H1 (cell line): Measurements from ENCODE around the gene SNCAIP. TPM values are rescaled to one million over a fixed set of nuclear protein-coding genes. Genes with fewer than 3 reads are reported as not detected.

Experiments
- KDM1A ChIP-seq: fragments of 200-600, 300-600 bp; sonication (generic); IDR thresholded peaks from 2 replicates; pipeline ENCODE4 v1.7.1; 2016; ENCODE audit warnings: mild to moderate bottlenecking, low read length, borderline replicate concordance
- RNF2 ChIP-seq: fragments of 200-900, 300-1000 bp; sonication (generic); IDR thresholded peaks from 2 replicates; pipeline ENCODE4 v1.7.1; 2016; ENCODE audit warnings: borderline replicate concordance, low read depth, mild to moderate bottlenecking, antibody characterized with exemption, low read length; ENCODE audit not compliant: poor library complexity, severe bottlenecking; ENCODE audit errors: missing control alignments
- SIN3A ChIP-seq, 2 experiments: IDR thresholded peaks in 1 of 2; conservative IDR thresholded peaks in 1 of 2; 2 replicates each; pipeline ENCODE4 v1.6.1; 2011 to 2012; ENCODE audit warnings: low read length in 2 of 2, improper control_type of control experiment in 1 of 2, low read depth in 1 of 2, mild to moderate bottlenecking in 1 of 2
- SIX5 ChIP-seq: IDR thresholded peaks from 2 replicates; pipeline ENCODE4 v1.6.1; 2011; ENCODE audit warnings: mild to moderate bottlenecking, low read depth, low read length
- TCF12 ChIP-seq: IDR thresholded peaks from 2 replicates; pipeline ENCODE4 v1.6.1; 2011; ENCODE audit warnings: low read depth, mild to moderate bottlenecking, low read length
- ZNF274 ChIP-seq: IDR thresholded peaks from 2 replicates; pipeline ENCODE4 v1.7.0; 2012; ENCODE audit warnings: low read length, borderline replicate concordance; ENCODE audit errors: extremely low read depth
- polyA plus RNA-seq, 7 experiments: library from polyadenylated mRNA; depleted of rRNA in 3 of 7; stranded (reverse) in 5 of 7; unstranded in 2 of 7; fragments of >200 nt in 5 of 7; fragments of 200-250 nt in 2 of 7; gene quantifications; 1 replicate in 5 of 7; 2 replicates in 1 of 7; 4 replicates in 1 of 7; pipeline versions ENCODE4 v1.2.1 to v1.2.3, GENCODE V29; 2011 to 2013; ENCODE audit warnings: missing spikeins in 2 of 7, mixed read lengths in 2 of 7
- total RNA-seq: library from RNA; stranded (reverse); fragmentation: NEBNext Ultra II Directional; extraction: Animal tissue kit (Norgen Biotek cat#: 25700); gene quantifications from 2 replicates; pipeline ENCODE4 v1.2.1, GENCODE V29; 2021

SNCAIP gene
- total and polyA plus RNA-seq, 2 of the 8 experiments (the other 6 are each of a cell fraction or from before 2014, with no cell fraction given) = 3.9 to 9.0 TPM

- no peak for TF ChIP-seq SIN3A (conservative IDR thresholded peaks at IDR 0.05 in 1 of 2, IDR thresholded peaks at IDR 0.05 in 1 of 2; ENCODE audit: low read depth in 1 of 2, low read length in 2 of 2)
- TF ChIP-seq KDM1A = no peak
- no peak for TF ChIP-seq ZNF274
- no peak for TF ChIP-seq RNF2
- no peak for TF ChIP-seq TCF12
- no peak for TF ChIP-seq SIX5
These were observed 123.7 kb downstream of the SNCAIP start (continued) for GRCh38 chr5:122435761-122436160.
